A549 treated with GW870086 at 1 μM for 4 hours (cell line): Measurements from ENCODE around the gene NDUFS2. TPM values are rescaled to one million over a fixed set of nuclear protein-coding genes. Genes with fewer than 3 reads are reported as not detected.

ENCODE experiments used
- total RNA-seq: library from RNA; stranded (reverse); fragments of 200-300 nt; extraction: Qiagen RNA extraction; gene quantifications from 5 replicates; pipeline ENCODE4 v1.2.3, GENCODE V29; 2022; ENCODE audit warnings: low read depth

The NDUFS2 gene
- total RNA-seq: 75.9 to 106 TPM (median 84.1 TPM) in 5 replicates

DNA sequence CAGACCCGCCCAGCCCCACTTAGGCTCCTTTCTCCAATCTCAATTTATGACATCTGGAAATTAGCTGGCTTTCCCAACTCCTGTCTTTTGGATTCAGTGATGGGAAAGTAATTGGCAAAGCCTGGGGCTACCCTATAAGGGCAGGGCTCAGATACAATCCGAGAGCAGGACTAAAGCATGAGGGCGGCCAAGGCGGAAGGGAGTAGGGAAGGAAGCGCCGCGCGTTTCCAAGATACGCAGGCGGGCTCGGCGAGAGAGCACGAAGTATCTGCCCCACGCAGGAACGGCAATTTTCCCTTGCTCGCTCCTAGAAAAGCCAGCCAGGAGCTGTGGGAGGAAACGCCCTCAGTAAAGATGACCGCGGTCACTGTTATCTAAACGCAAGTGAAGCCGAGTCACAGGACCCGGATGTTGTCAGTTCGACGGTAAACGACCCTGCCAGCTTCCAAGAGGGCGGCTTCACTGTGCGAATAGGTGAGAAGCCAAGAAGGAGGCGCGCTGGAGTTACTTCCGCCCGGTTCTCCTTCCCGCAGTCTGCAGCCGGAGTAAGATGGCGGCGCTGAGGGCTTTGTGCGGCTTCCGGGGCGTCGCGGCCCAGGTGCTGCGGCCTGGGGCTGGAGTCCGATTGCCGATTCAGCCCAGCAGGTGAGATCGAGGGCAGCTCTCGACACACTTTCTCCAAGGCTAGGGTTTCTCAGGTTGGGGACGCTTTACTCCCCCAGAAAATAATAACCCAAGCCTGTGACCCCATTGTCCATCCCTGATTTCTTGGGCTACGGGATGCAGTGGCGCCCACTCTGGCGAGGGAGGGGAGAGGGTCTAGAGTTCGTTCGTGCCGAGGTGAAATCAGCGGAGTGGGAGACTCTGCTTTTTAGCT lies at the start of gene NDUFS2:
Gene NDUFS2 (plus strand): TSS at position 532 of the 877 bp plus-strand sequence. CDS start 19 bp downstream, at position 551.

DNA sequence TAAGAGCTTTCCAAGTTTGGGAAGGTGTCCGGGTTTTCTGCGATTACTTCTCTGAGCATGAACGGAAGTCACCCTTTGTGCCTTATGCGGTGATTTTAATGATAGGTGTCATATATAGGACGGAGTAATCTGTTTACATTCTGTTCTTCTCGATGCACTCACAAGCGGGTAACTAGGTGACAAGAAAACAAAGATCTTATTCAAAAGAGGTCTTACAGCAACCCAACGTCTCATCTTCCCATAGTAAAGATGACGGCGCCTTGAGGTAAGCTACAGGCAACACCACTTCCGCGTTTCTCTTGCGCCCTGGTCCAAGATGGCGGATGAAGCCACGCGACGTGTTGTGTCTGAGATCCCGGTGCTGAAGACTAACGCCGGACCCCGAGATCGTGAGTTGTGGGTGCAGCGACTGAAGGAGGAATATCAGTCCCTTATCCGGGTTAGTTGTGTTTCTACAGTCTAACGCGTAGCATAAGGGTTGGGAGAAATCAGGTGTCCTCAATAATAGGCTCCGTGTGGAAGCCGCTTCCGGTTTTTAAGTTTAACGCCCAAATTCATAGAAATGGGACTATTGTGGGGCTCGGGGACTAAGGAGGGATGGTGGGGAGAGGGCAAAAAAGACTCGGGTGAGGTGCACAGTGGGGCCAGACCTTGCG lies 48.4 kb upstream of the NDUFS2 start, which contains the start of gene UFC1:
Gene UFC1 (plus strand): TSS at position 297 of the 656 bp plus-strand sequence. CDS start 20 bp downstream, at position 317.

DNA sequence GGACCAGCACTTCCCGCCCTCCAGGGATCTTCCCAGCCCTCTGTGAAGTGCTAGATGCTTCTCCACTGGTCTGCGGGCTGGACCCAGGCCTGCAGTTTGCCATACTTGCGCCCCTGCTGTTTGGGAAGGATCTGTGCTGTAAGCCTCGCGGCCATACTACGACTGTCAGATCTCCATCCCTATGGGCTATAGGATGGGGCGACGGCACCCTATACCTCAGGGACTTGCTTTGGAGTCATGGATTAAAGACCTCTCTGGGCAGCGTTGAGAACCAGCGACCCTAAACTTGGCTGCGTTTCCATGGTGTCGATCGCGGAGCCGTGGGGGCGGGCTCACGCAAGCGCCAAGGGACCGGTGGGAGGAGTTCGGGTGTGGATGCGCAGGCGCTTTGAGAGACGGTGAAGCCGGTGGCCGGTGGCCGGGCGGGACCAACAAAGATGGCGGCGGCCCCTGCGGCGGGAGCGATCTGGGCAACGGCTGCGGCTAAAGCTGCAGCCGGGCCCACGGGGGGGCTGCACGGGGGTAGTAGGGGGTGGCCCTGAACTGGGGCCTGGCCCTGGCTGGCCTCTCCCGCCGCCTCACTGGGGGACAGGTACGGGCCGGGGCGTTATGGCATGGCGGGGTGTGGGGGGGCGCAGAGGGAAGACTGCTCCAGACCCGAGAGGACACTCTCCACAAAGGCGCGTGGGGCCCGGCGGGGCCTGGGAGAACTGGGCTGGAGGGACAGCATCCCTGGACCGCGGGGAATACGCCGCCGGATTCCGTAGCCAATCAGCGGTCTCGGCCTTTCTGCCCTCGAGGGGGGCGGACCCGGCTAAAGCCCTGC lies 42.9 kb upstream of the NDUFS2 start, which contains the start of gene USP21:
Gene USP21 (plus strand): TSS at position 414 of the 826 bp plus-strand sequence. CDS start 1,141 bp downstream, outside the sequence.

DNA sequence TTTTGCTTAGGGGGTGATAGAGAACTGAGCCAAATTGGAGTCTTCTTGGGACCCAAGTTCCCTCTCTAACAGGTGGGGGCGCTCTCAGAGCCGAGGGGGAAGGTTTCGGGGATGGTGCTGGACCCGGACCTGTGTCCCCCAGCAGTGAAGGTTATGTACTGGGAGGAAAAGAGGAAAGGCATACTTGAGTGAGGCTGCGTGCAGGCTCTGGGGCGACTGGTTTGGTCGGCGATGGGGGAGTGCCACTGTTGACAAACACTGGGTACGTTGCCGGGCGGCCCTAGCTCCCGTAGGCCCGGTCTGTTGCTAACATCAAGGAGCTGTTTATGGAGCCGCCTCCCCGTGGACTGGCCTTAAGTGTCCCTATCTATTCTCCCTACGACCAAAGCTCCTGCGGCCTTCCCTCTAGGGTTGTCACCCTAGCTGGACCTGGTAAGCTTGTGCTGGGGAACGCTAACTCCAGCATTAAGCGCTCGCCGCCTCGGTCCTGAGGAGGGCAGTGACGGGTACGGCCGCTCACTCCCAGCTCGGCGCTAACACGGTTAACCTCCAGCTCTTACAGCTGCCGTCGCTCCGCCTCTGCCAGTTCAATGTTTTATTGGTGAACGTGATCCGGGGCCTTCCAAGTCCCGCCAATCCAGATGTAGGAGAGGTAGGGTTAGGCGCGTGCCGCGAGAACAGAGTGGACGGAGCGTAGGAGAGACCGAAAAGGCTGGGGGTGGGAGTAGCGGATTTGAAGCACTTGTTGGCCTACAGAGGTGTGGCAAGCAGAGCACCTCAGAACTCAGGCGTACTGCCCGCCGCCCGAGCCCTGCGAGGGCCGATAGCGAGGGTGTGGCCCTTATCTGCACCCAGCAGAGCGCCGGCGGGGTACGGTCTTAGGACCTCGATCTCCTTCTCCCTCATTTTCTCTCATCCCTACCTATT lies 36.2 kb upstream of the NDUFS2 start, which contains the start of gene PPOX:
Gene PPOX (plus strand): TSS at position 685 of the 927 bp plus-strand sequence. CDS start 422 bp downstream, outside the sequence.

DNA sequence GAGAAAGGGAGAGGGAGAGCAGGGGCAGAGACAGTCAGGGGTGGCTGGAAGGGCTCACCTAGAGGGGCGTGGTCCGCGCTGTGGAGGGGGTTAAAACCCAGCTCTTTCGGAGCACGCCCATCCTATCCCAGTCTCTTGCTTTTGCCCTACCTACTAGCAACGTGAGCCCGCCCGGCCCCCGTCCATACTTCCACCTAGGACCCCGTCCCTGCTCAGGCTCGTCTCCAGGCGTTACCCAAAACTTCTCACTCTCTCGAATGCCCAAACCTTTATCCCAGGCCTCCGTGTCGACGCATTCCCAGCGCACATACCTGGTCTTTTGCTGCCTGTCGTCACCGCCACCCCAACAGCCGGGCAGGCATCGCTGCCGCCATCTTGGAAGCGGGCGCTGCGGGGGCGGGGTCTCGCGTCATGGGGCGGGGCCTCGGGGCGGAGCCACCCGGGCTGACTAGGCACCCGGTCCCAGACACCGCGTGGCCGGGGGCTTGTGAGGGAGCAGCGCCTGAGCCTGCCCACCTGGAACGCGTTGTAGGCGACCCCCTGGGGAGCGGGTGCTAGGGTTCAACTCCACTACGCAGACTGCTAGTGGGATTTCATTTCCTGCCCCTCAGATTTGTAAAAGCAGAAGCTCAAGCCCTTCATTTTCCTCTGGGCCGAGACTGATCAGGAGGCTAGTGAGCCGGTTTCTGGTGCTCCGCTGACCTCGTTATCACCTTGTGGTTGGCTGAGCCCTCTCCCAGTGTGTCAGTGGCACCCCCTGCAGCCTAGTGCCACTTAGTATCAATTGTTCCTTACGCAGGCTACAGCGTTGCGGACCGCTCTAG lies 24.8 kb upstream of the NDUFS2 start, which contains the start of gene B4GALT3:
Gene B4GALT3 (minus strand): TSS at position 396 of the 824 bp plus-strand sequence. CDS start 1,447 bp downstream, outside the sequence.

DNA sequence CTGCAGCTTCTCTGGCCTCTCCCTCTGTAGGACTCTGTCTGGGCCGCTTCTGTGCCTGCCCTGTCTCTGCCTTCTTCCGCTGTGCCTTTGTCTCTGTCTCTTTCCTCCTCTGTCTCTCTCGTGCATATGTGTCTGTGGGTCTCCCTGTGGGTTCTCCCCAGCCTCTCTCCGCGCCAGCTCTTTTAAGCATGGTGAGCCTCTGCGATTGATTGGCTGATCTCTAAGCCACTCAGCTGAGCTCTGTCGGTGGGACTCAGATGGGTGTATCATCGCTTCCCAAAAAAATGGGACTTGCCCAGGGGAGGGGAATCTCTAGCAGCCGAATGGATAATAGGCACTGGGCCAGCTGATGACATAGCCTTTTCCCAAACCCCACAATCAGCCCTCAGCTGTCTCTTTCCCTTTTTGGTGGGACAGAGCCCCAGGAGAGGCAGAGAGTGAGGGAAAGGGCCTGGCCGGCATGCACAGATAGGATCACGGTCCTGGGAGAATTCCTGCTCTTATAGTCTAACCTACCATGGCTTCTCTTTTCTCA lies 3.2 kb upstream of the NDUFS2 start, which contains the start of gene ADAMTS4:
Gene ADAMTS4 (minus strand): TSS at position 158 of the 535 bp plus-strand sequence. CDS start 427 bp downstream, outside the sequence.

DNA sequence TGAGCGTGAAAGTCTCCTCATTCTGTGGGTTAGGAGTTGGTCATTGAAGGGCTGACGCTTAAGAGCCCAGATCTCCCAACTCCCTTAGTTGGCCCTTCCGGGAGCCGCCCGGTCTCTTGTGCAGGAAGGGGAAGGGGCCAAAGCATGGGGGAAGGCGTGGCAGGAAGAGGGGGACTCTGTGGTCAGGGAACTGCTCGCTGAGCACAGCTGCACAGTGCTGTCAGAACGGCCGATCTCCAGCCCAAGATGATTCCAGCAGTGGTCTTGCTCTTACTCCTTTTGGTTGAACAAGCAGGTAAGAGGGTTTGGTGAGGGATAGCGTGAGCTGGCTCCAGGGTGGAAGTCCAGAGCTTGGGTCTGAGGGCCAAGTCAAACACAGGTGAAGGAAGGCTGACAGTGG lies 12.9 kb downstream of the NDUFS2 start, which contains the start of gene FCER1G:
Gene FCER1G (plus strand): TSS at position 220 of the 400 bp plus-strand sequence. CDS start 27 bp downstream, at position 247.

DNA sequence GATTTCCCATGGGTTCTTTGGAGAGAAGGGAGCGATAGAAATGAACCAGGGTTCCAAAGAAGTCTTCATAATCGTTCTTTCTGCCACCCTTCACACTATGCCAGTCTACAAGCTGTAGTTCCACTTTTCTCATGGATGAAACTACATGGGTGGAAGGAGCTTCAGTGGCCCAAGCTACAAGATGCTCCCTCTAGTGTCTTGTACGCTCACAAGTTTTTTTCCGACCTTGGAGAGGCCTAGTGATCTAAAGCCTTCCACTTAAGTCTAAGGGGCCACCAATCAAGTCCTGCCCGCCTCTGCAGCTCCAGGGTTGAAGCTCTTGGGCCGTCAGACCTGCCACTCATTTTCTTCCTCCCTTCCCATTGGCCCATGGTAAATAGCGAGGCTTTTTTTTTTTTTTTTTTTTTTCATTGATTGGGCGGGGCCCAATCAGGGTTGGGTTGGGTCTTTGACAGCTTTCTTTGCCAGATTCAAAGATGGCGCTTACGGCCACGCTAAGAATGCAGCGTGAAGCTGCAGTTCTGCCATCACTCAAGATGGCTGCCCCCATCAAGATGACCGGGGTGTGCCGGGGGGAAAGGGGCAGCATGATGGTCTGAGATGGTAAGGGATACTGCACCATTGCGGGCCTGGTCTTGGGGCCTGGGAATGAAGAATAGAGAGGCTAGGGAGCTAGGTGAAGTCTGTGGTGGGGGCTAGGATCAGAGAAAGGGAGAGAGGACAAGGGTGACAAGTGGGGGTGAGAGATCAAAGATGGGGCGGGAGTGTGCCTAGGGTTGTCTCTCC lies 23.6 kb downstream of the NDUFS2 start, which contains the start of gene TOMM40L:
Gene TOMM40L (plus strand): TSS at position 527 of the 786 bp plus-strand sequence. CDS start 430 bp downstream, outside the sequence.

DNA sequence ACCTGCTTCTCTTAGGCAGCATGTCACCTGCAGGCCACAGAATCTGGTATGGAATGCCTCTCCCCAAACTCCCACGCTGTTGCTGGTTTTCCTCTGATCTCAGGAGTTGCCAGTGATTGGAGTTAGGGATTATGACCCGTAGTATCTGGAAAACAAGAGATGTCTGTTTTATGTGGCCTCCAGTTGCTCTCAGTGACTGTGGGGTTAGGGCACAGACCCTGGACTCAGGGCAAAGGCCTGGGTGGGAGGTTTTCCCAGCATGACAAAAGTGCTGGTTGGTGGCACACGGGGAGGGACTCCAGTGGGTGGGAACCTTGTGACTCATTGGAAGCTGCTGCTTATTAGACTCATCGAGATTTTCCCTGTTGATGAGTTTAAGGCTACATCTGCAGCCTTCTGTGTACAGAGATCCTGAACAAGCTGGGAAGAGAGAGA lies 35.9 kb downstream of the NDUFS2 start, which contains the start of gene NR1I3:
Gene NR1I3 (minus strand): TSS at position 165 of the 435 bp plus-strand sequence. CDS start 1,638 bp downstream, outside the sequence.

DNA sequence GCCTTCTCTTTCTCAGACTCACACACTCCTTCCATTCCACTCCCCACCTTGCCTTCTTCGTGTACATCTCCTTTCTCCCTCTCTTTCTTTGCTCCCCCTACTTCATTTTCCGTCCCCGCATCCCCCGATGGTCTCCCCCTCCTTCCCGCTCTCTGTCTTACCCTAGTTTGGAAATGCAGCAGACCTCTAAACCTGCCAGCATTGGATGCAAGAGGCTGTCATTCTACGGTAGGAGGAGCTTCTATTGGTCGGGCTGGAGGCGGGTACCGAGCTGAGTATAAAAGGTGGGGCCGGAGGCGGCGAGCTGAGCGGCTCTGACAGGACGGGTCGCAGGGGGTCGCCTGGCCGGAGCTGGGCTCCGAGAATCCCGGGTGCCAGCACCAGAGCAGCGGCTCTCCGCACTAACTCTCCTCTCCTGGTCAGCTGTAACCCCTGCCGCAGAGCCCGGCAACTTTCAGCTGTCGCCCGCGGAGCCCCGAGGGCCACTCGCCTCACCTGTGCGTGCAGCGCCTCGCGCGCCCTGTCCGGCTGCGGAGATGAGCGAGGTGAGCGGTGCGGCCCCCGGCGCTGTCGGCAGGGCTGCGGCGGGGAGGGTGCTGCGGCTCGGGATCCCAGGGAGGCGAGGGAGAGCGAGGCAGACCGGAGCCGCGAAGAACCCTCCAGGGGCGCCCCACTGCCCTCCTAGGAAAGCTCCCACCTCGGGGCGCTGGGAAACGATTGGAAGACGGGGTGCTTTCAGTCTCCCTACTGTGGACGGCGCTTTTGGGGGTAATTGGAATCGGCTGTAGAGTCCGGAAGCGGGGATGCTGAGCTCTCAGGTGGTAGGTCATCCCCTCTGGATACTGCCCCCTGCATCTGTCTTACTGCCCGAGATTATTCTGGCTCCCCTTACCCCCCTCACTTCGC lies 56.5 kb downstream of the NDUFS2 start, which contains the start of gene PCP4L1:
Gene PCP4L1 (plus strand): TSS at position 307 of the 906 bp plus-strand sequence. CDS start 230 bp downstream, at position 537.

Other genes with a start within 250 kb of the NDUFS2 start
- 0.30 to 0.93 TPM (median 0.57 TPM) in 5 replicates for gene ITLN2, start 247.6 kb upstream of the NDUFS2 start, total RNA-seq
- 46.4 to 85.2 TPM (median 65.9 TPM) in 5 replicates for gene F11R, start 181.2 kb upstream of the NDUFS2 start, total RNA-seq
- gene TSTD1, start 163.4 kb upstream of the NDUFS2 start, total RNA-seq: 0.22 to 0.33 TPM (median 0.30 TPM) in 4 of 5 replicates, not detected in the other
- 49.1 to 56.7 TPM (median 53.8 TPM) in 5 replicates for gene USF1, start 156.4 kb upstream of the NDUFS2 start, total RNA-seq
- 0.07 to 0.14 TPM (median 0.10 TPM) in 4 of 5 replicates, not detected in the other for gene ARHGAP30, start 132.5 kb upstream of the NDUFS2 start, total RNA-seq
- gene NECTIN4, start 112.8 kb upstream of the NDUFS2 start, total RNA-seq: 2.0 to 3.1 TPM (median 2.1 TPM) in 5 replicates
- gene KLHDC9, start 104.0 kb upstream of the NDUFS2 start, total RNA-seq: 1.4 to 2.0 TPM (median 1.6 TPM) in 5 replicates
- 103 to 127 TPM (median 108 TPM) in 5 replicates for gene PFDN2, start 84.3 kb upstream of the NDUFS2 start, total RNA-seq
- 28.4 to 32.9 TPM (median 30.2 TPM) in 5 replicates for gene NIT1, start 84.3 kb upstream of the NDUFS2 start, total RNA-seq
- gene DEDD, start 69.7 kb upstream of the NDUFS2 start, total RNA-seq: 26.5 to 32.2 TPM (median 30.1 TPM) in 5 replicates
- gene UFC1, start 48.4 kb upstream of the NDUFS2 start, total RNA-seq: 83.0 to 144 TPM (median 90.5 TPM) in 5 replicates
- gene USP21, start 42.9 kb upstream of the NDUFS2 start, total RNA-seq: 16.0 to 23.4 TPM (median 21.1 TPM) in 5 replicates
- 13.8 to 17.2 TPM (median 14.6 TPM) in 5 replicates for gene PPOX, start 35.9 kb upstream of the NDUFS2 start, total RNA-seq
- gene B4GALT3, start 24.9 kb upstream of the NDUFS2 start, total RNA-seq: 22.6 to 27.7 TPM (median 26.3 TPM) in 5 replicates
- gene ADAMTS4, start 3.3 kb upstream of the NDUFS2 start, total RNA-seq: 0.03 TPM in 1 of 5 replicates, not detected in the others
- gene FCER1G, start 12.9 kb downstream of the NDUFS2 start, total RNA-seq: 0.46 to 0.74 TPM in 2 of 5 replicates, not detected in the others
- gene APOA2, start 21.3 kb downstream of the NDUFS2 start, total RNA-seq: 3.2 TPM in 1 of 5 replicates, not detected in the others
- gene TOMM40L, start 23.7 kb downstream of the NDUFS2 start, total RNA-seq: 9.3 to 12.6 TPM (median 11.7 TPM) in 5 replicates
- gene NR1I3, start 35.8 kb downstream of the NDUFS2 start, total RNA-seq: 0.26 TPM in 1 of 5 replicates, not detected in the others
- gene PCP4L1, start 56.4 kb downstream of the NDUFS2 start, total RNA-seq: 0.10 to 0.11 TPM in 2 of 5 replicates, not detected in the others
- gene MPZ, start 107.6 kb downstream of the NDUFS2 start, total RNA-seq: 0.18 to 0.31 TPM (median 0.27 TPM) in 5 replicates
- 237 to 255 TPM (median 248 TPM) in 5 replicates for gene SDHC, start 112.0 kb downstream of the NDUFS2 start, total RNA-seq
- gene CFAP126, start 165.5 kb downstream of the NDUFS2 start, total RNA-seq: 0.21 to 0.61 TPM in 2 of 5 replicates, not detected in the others